ENCODE measurements around the gene COX17.

The COX17 gene

GRCh38 chr3:119690043-119690656 is 12.9 kb upstream of the COX17 start:
- Histone ChIP-seq H3K4me2 (ENCODE audit: insufficient read depth, low read length) (no peak overlapping the region), H3K9ac (ENCODE audit: low read depth, low read length) (no peak overlapping the region), H3K27me3 (ENCODE audit: insufficient read depth, low read length, poor library complexity) (no peaks in the 10 kb centered on the region), H3K9me3 (ENCODE audit: insufficient read depth, low read length, severe bottlenecking) (no peaks in the 10 kb centered on the region), H2AFZ (ENCODE audit: low read depth, low read length) (no peak overlapping the region), H3K4me3 (ENCODE audit: low read depth in 1 of 2, low read length in 2 of 2) (no peak overlapping the region), H3K27ac (ENCODE audit: low read length) (no peak overlapping the region), H4K20me1 (ENCODE audit: insufficient read depth, low read length) (no peaks in the 10 kb centered on the region), H3K4me1 (ENCODE audit: insufficient read depth, low read length) (no peaks in the 10 kb centered on the region), H3K79me2 (ENCODE audit: insufficient read depth, low read length) (no peaks in the 10 kb centered on the region), H3K36me3 (ENCODE audit: insufficient read depth, low read length) (no peaks in the 10 kb centered on the region)
- DNase-seq (no peak), ATAC-seq (ENCODE audit: insufficient read depth, low read depth) (no peak)
- TF ChIP-seq CTCF (IDR thresholded peaks at IDR 0.05; ENCODE audit: borderline replicate concordance, extremely low read depth, low read length, poor library complexity, severe bottlenecking) (peak; percentile 54), EZH2 (IDR thresholded peaks at IDR 0.05; ENCODE audit: borderline replicate concordance, low read depth, low read length, severe bottlenecking) (no peak)

- no peak overlapping the region for H3K4me3 ChIP-seq (ENCODE audit: low read depth in 1 of 2, low read length in 2 of 2)
- H3K79me2 ChIP-seq (ENCODE audit: insufficient read depth, low read length): no peaks in the 10 kb centered on the region
- no peaks in the 10 kb centered on the region for H3K27me3 ChIP-seq (ENCODE audit: insufficient read depth, low read length, poor library complexity)
- ATAC-seq (ENCODE audit: insufficient read depth, low read depth) (no peak), DNase-seq (no peak)
- no peaks in the 10 kb centered on the region for H4K20me1 ChIP-seq (ENCODE audit: insufficient read depth, low read length)
- no peak overlapping the region for H3K27ac ChIP-seq (ENCODE audit: low read length)
- no peak overlapping the region for H2AFZ ChIP-seq (ENCODE audit: low read depth, low read length)
- H3K36me3 ChIP-seq (ENCODE audit: insufficient read depth, low read length): no peaks in the 10 kb centered on the region
- no peaks in the 10 kb centered on the region for H3K9me3 ChIP-seq (ENCODE audit: insufficient read depth, low read length, severe bottlenecking)
- H3K4me2 ChIP-seq (ENCODE audit: insufficient read depth, low read length): no peak overlapping the region
- H3K4me1 ChIP-seq (ENCODE audit: insufficient read depth, low read length): no peaks in the 10 kb centered on the region
- TF ChIP-seq EZH2 (IDR thresholded peaks at IDR 0.05; ENCODE audit: borderline replicate concordance, low read depth, low read length, severe bottlenecking) (no peak), CTCF (IDR thresholded peaks at IDR 0.05; ENCODE audit: borderline replicate concordance, extremely low read depth, low read length, poor library complexity, severe bottlenecking) (no peak)
- no peak overlapping the region for H3K9ac ChIP-seq (ENCODE audit: low read depth, low read length)
Observed at GRCh38 chr3:119683421-119683820, 6.2 kb upstream of the COX17 start.

GRCh38 chr3:119681279-119681678 is 4.1 kb upstream of the COX17 start:
- H3K27me3 ChIP-seq (ENCODE audit: insufficient read depth, low read length, poor library complexity): no peaks in the 10 kb centered on the region
- no peaks in the 10 kb centered on the region for H3K36me3 ChIP-seq (ENCODE audit: insufficient read depth, low read length)
- H3K27ac ChIP-seq (ENCODE audit: low read length): no peak overlapping the region
- DNase-seq (no peak), ATAC-seq (ENCODE audit: insufficient read depth, low read depth) (no peak)
- no peak overlapping the region for H3K4me3 ChIP-seq (ENCODE audit: low read depth in 1 of 2, low read length in 2 of 2)
- no peaks in the 10 kb centered on the region for H4K20me1 ChIP-seq (ENCODE audit: insufficient read depth, low read length)
- peaks cover 14% of the 10 kb centered on the region for H3K4me1 ChIP-seq (ENCODE audit: insufficient read depth, low read length)
- H3K9me3 ChIP-seq (ENCODE audit: insufficient read depth, low read length, severe bottlenecking): no peaks in the 10 kb centered on the region
- no peak overlapping the region for H3K4me2 ChIP-seq (ENCODE audit: insufficient read depth, low read length)
- no peak overlapping the region for H3K9ac ChIP-seq (ENCODE audit: low read depth, low read length)
- 0 out of 2 replicates have a peak overlapping the region, but pooled peaks have one; percentile 38 for H2AFZ ChIP-seq (ENCODE audit: low read depth, low read length)
- H3K79me2 ChIP-seq (ENCODE audit: insufficient read depth, low read length): peaks cover 5% of the 10 kb centered on the region
- TF ChIP-seq EZH2 (IDR thresholded peaks at IDR 0.05; ENCODE audit: borderline replicate concordance, low read depth, low read length, severe bottlenecking): no peak
- TF ChIP-seq CTCF (IDR thresholded peaks at IDR 0.05; ENCODE audit: borderline replicate concordance, extremely low read depth, low read length, poor library complexity, severe bottlenecking): peak; percentile 50
